Measurements from ENCODE around the gene RIMS3.

RIMS3 gene

DNA sequence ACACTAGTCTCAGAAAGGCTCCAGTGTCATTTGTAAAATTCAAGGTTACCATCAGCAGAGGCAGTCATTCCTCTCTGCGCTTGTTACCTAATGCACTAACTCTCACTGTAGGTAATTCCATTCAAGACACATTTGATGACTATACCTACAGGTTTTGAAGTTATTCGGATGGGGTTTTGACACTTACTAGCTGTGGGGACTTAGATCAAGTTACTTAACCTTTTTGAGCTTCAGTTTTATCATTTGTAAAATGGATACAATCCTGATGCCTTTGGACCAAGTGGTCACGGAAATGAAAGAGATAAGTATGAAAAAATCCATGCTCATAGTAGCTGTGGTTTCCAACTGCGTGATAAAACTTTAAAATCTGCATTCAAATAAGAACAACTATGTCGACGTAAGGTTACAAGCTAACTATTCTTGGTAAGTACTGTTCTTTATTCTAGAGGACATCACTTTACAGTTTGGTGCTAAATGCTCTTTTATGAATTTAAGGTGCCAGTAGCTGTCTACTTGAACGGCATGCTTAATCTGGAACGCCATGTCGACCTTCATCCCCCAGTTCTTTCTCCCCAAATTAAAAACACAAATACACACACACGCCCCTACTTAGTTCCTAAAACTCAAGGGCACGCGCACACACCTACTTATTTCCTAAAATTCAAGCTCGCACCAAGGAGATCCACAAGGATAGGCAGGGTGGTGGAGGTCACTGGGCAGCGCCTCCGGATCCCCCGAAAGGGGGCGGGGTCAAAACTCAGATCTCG is 25.5 kb upstream of the RIMS3 start:
- no peak for DNase-seq

DNA sequence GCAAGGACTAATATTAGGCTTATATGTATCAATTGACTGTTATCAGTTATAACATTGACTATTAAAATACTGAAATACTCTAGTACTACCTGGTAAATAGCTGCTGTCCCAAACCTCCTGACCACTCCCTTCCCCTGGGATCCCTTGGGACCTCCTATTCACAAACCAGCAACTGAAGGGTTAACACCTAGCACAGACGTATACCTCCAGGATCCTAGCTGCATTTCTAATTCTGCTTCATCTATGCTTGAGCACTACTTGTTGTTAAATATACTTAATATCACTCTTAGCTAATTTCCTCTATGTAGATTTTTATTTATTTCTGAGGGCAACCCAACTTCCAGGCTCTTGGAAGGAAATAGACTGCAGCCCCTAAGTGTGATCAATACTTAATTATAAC is 24.3 kb upstream of the RIMS3 start:
- DNase-seq = no peak

DNA sequence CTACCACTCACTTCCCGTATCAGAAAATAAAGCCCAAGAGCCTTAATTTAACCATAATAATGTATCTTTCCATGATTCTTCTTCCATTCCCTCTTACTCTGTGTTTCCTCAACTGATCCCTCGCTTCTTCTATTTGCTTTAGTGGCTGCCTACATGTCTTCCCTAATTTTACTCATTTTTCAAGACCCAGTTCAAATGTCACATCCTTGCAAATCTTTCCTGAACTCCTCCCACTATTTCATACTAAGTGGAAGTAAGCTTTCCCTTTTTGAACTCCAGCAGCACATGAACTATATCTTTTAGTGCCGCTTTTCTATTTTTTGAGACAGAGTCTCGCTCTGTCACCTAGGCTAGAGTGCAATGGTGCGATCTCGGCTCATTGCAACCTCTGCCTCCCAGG is 22.2 kb upstream of the RIMS3 start:
- DNase-seq = no peak

DNA sequence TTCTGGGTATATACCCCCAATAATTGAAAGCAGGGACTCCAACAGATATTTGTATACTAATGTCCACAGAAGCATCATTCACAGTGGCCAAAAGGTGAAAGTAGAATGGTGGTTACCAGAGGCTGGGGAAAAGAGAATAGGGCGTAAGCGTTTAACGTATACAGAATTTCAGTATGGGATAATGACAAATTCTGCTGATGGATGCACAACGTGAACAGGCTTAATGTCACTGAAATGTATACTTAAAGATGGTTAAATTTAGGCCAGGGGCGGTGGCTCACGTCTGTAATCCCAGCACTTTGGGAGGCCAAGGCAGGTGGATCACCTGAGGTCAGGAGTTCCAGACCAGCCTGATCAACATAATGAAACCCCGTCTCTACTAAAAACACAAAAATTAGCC is 21.6 kb upstream of the RIMS3 start:
- DNase-seq = no peak

- no peak for DNase-seq
Observed at GRCh38 chr1:40684669-40685068, 19.2 kb upstream of the RIMS3 start.

- DNase-seq = no peak
Observed at GRCh38 chr1:40679165-40679953, 13.9 kb upstream of the RIMS3 start.

DNA sequence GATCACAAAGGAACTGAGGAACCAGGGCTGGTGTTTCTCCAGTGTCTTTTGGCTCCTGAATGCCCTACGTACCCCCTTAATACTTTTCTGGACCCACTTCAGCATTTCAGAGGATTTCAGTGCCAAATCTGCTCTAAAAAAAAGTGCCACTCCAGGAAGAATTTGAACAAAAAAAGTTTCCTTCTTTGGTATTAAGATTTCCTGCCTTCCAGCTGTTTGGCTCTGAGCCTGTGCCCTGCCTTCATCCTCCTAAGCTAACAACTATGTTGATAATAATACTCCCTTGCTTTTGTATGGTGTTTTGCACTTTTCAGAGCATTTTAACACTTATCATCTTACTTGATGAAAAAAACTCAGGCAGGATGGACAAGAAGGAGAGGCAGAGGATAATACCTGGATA is 11.0 kb upstream of the RIMS3 start:
- DNase-seq = no peak

GRCh38 chr1:40673452-40673851 is 8.0 kb upstream of the RIMS3 start:
- DNase-seq = no peak

GRCh38 chr1:40668769-40669525 is 3.5 kb upstream of the RIMS3 start:
- peak; percentile 96 for DNase-seq

- no peak for DNase-seq
Observed at GRCh38 chr1:40664791-40665190, 691 bp downstream of the RIMS3 start.

- DNase-seq = no peak
Observed at GRCh38 chr1:40664167-40664537, 1.3 kb downstream of the RIMS3 start.

GRCh38 chr1:40663324-40664166 is 1.9 kb downstream of the RIMS3 start:
- peak; percentile 56 for DNase-seq

GRCh38 chr1:40662864-40663263 is 2.6 kb downstream of the RIMS3 start:
- peak; percentile 91 for DNase-seq

DNA sequence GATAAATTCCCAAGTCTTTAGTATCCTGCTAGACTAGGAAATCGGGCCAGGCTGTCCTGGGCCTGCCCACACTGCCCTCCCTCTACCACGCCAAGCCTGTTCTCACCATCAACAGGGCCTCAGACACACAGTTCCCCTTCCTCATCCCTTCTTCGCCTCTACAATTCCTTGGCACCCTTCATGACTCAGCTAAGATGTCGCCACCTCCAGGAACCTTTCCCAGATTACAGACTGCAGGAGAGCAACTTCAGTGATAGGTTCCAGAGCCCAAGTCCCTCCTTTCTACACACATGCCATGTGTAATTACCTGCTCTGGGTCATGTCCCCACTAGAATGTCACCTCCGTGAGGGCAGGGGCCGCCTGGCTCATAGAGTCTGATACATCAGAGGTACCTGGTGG is 3.3 kb downstream of the RIMS3 start:
- no peak for DNase-seq

- DNase-seq = no peak
Observed at GRCh38 chr1:40661678-40662077, 3.8 kb downstream of the RIMS3 start.

DNA sequence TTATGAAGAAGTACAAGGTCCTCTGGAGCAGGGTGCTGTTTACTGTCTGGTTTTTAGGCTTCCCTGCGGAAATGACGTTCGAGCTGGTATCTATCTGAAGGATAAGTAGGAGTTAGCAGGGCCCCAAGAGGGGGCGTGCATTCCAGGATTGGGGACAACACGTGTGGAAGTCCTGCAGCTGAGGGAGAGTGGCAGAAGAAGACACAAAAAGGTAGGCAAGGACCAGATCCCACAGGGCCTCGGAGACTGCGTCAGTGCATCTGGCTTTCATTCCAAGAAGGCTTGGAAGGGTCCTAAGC is 5.9 kb downstream of the RIMS3 start:
- DNase-seq = no peak

DNA sequence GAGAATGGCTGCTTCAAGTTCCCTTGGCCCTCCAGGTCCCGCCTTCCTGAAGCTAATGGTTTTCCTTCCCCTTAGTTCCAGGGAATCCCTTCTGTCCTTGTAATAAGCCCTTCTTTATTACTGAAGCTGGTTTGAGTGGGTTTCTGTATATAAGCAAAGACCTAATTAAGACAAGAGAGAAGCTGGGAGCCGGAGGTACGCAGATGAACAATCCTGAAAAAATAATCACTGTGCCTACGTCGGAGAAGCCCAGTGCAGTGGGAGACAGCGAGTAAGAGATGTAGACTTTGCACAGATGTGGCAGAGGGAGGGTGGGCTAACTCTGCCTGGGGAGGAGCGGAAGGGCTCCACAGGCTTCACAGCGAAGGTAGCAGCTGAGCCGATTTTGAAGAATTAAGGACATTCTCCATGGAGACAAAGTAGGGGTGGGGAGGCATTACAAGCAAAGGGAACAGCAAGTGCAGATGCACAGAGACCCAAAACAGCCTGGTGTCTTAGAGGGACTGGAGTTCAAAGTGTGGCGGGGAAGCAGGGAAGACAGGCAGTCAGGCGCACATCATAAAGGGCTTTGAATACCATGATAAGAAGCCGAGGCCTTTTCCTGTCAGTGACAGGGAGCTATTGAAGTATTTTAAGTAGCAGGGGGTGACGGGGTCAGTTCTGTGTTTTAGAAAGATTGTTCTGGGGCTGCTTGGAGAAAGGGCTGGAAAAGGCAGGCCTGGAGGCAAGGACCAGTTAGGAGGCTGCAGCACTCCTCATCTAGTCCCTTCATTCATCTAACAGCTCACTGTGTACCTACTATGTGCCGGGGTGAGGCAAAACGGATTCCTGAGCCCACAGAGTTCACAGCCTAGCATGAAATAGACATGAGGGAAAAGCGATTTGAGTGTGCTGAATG is 6.5 kb downstream of the RIMS3 start:
- DNase-seq = no peak

DNA sequence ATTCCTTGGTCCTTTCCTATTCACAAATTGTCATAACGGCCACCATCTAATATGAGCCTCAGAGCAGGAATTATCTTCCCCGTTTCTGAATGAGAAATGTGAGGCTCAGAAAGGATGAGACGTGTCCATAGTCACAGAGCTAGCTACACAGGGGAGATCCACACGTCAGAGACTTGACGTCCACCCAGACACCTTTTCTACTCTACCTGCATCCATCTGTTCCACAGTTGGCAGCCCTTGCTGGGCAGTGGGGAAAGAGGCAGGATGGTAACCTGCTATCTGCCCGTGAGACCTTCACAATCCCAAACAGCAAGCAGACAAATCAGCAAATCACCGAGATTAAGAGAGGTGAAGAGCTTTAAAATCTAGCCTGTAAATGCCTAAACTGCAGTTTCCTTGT is 8.4 kb downstream of the RIMS3 start:
- no peak for DNase-seq

DNA sequence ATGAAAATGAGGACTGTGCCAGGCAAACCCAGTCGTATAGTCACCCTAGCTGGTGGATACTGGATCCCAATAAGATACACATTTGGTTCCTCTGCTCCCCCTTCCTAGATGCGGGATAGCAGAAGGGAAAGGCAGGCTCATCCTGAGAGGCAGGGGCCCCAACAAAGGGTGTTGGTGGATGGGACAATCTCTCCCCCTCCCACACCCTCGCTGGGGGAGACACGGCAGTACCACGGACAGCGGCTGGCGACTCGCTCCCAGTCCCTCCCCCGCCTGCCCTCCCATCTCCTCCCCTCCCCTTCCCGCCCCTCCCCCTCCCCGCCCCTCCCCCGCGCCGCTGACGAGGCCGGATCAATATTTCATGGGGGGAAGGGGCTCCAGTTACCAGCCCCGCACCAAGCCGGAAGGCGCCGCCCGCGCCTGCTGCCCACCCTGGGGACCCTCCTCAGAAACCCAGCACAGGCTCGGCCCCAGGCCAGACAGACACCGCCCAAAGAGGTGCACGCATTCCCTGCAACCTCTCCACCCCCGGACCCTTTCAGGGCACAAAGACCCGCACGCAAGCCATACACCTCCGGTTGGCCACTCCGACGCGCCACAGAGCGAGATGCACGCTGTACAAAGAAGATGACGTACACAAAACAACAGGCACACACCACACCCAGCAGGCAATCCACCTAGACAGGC is 11.5 kb downstream of the RIMS3 start:
- DNase-seq = peak; percentile 30

- no peak for DNase-seq
Observed at GRCh38 chr1:40652979-40653378, 12.5 kb downstream of the RIMS3 start.

DNA sequence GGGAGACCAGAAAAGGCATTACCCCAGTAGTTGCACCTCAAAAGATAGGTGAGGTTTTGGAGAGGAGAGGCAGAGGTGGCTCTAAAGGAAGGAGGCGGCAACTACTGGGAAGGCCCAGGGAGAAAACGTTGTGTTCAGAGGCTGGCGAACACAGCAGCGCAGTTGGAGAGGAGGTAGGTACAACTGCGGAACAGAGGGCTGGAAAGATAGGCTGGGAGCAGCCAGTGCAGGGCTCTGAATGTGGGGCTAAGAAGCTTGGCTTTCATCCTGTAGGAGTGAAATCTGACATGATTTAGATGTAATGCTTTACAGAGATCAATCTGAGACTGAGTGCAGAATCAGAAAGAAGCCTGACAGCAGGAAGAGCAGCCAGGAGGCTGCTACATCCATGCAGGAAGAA is 13.0 kb downstream of the RIMS3 start:
- DNase-seq = no peak

Measured in RPMI8226 (cell line).